Parathyroid adenoma (tissue), 2 donors: ENCODE data around the gene BCKDK.

Experiments
- H2AFZ ChIP-seq: fragments of 300-600 bp; sonication (generic); one replicate; pipeline ENCODE4 v1.7.0; 2017; ENCODE audit warnings: antibody characterized with exemption, mild to moderate bottlenecking
- H3K27ac ChIP-seq: fragments of 300-600 bp; sonication (generic); one replicate; pipeline ENCODE4 v1.7.0; 2017
- H3K27me3 ChIP-seq: fragments of 300-600 bp; sonication (generic); one replicate; pipeline ENCODE4 v1.7.0; 2017; ENCODE audit warnings: low read length; ENCODE audit not compliant: control insufficient read depth, insufficient read depth
- H3K36me3 ChIP-seq: fragments of 300-600 bp; sonication (generic); one replicate; pipeline ENCODE4 v1.7.0; 2017; ENCODE audit warnings: low read length; ENCODE audit not compliant: control insufficient read depth, insufficient read depth
- H3K4me1 ChIP-seq: fragments of 300-600 bp; sonication (generic); one replicate; pipeline ENCODE4 v1.7.0; 2017; ENCODE audit warnings: control low read depth
- H3K4me2 ChIP-seq: fragments of 300-600 bp; sonication (generic); one replicate; pipeline ENCODE4 v1.7.0; 2017; ENCODE audit warnings: low read length
- H3K4me3 ChIP-seq: fragments of 300-600 bp; sonication (generic); one replicate; pipeline ENCODE4 v1.7.0; 2017; ENCODE audit warnings: low read depth, low read length
- H3K79me2 ChIP-seq: fragments of 300-600 bp; sonication (generic); one replicate; pipeline ENCODE4 v1.7.0; 2017; ENCODE audit warnings: control low read depth
- H3K9ac ChIP-seq: fragments of 300-600 bp; sonication (generic); one replicate; pipeline ENCODE4 v1.7.0; 2017; ENCODE audit warnings: mild to moderate bottlenecking
- H3K9me3 ChIP-seq: fragments of 300-600 bp; sonication (generic); one replicate; pipeline ENCODE4 v1.7.0; 2017; ENCODE audit warnings: low read length; ENCODE audit not compliant: control insufficient read depth
- CTCF ChIP-seq: fragments of 300-600 bp; sonication (generic); IDR thresholded peaks from one replicate; pipeline ENCODE4 v1.7.0; 2017; ENCODE audit warnings: antibody characterized with exemption, mild to moderate bottlenecking
- donor health status: primary hyperparathyroidism.

Gene BCKDK

GRCh38 chr16:31108035-31108793, at the start of gene BCKDK:
Gene BCKDK (plus strand): TSS chr16:31108386. CDS start chr16:31109224, 838 bp downstream.
- H2AFZ ChIP-seq, result peak within 1 kb of the TSS; percentile 94
- H3K9me3 ChIP-seq, result no peaks in the 10 kb centered on the region
- no peaks in the 10 kb centered on the region for H3K27me3 ChIP-seq
- peak within 1 kb of the TSS; percentile 74 for H3K4me2 ChIP-seq
- peak within 1 kb of the TSS; percentile 85 for H3K9ac ChIP-seq
- H3K36me3 ChIP-seq, result no peaks in the 10 kb centered on the region
- H3K4me3 ChIP-seq, result peak within 1 kb of the TSS; percentile 85
- H3K4me1 ChIP-seq, result peaks cover 3% of the 10 kb centered on the region
- H3K27ac ChIP-seq, result peak within 1 kb of the TSS; percentile 53
- no peak for TF ChIP-seq CTCF
- H3K79me2 ChIP-seq, result peaks cover 3% of the 10 kb centered on the region

DNA sequence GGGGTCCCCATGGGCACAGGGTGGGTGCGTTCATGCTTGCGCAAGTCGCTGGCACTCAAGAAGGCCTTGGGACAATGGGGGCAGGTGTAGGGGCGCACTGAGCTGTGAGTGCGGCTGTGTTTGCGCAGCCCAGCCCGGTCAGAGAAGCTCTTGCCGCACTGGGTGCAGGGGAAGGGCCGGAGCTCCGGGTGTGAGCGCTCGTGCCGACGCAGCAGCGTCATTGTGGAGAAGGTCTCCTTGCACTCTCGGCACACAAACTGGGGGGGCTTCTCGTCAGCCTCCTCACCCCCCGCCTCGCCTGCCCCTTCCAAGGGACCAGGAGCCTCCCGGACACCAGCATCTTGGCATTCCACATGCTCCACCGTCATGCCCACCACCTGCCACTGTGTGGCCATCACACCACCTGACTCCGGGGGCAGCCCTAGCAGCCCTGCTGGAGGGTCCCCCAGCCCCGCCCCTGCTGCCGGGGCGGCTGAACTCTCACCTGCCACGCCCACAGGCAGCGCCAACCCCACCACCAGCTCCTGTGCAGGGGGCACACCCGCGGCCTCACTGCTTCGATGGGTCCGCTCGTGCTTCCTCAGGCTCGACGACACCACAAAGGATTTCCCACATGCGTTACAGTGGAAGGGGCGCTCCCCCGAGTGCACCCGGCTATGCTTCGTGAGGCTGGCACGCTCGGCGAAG, 46.9 kb upstream of the BCKDK start:
- Histone ChIP-seq H3K27ac (no peak overlapping the region), H3K79me2 (no peaks in the 10 kb centered on the region), H3K4me1 (no peaks in the 10 kb centered on the region), H3K4me3 (no peak overlapping the region), H3K27me3 (no peaks in the 10 kb centered on the region), H3K9me3 (no peaks in the 10 kb centered on the region), H2AFZ (no peak overlapping the region), H3K4me2 (no peak overlapping the region), H3K36me3 (no peaks in the 10 kb centered on the region), H3K9ac (no peak overlapping the region)
- TF ChIP-seq CTCF, result no peak

DNA sequence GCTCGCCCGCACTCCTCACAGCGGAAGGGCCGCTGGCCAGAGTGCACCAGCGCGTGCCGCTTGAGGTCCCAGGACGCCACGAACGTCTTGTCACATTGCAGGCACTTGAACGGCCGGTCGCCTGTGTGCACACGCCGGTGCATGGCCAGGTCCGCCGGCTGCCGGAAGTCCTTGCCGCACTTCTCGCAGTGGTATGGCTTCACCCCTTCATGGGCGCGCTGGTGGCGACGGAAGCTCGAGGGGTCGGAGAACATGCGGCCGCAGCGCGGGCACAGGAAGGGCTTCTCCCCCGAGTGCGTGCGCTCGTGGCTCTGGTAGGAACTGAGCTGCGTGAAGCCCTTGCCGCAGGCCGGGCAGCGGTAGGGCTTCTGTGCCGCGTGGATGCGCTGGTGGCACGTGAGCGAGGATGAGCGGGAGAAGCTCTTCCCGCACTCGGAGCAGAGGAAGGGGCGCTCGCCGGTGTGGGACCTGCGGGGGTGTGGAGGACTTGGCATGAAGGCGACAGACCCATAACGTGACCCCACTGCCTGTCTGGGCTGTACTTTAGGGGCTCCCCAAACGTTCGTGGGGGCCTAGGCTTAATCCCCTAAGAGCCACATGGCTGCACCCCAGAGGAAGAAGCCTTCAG, 46.3 kb upstream of the BCKDK start:
- no peaks in the 10 kb centered on the region for H3K9me3 ChIP-seq

DNA sequence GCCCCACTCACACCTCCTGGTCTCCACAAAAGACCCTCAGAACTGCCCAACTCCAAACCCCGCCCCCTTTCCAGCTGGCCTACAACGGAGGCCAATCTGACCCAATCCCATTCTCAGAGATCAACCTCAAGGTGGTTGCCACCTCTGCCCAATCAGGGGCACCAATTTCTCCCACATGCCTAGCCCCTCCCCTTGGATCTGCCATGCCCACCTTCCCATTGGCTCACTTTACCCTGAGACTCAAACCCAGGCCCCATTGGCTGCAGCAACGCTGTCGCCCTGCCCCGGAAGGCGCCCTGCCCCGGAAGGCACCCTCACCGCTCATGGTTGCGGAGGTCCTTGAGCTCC, 44.7 kb upstream of the BCKDK start:
- no peaks in the 10 kb centered on the region for H3K36me3 ChIP-seq
- no peak for TF ChIP-seq CTCF
- H3K4me2 ChIP-seq, result no peak overlapping the region
- H2AFZ ChIP-seq, result no peak overlapping the region
- no peak overlapping the region for H3K4me3 ChIP-seq
- no peaks in the 10 kb centered on the region for H3K4me1 ChIP-seq
- H3K9ac ChIP-seq, result no peak overlapping the region
- no peak overlapping the region for H3K27ac ChIP-seq
- no peaks in the 10 kb centered on the region for H3K27me3 ChIP-seq
- H3K79me2 ChIP-seq, result no peaks in the 10 kb centered on the region
- no peaks in the 10 kb centered on the region for H3K9me3 ChIP-seq

More for the DNA sequence above, 46.3 kb upstream of the BCKDK start:
- Histone ChIP-seq H3K4me3 (no peak overlapping the region), H3K9ac (no peak overlapping the region), H3K27me3 (no peaks in the 10 kb centered on the region), H3K4me2 (no peak overlapping the region), H3K36me3 (no peaks in the 10 kb centered on the region), H3K4me1 (no peaks in the 10 kb centered on the region), H2AFZ (no peak overlapping the region), H3K79me2 (no peaks in the 10 kb centered on the region), H3K27ac (no peak overlapping the region)
- TF ChIP-seq CTCF, result no peak
